Activated CD4-positive, alpha-beta T cell treated with anti-CD3 and anti-CD28 coated beads, Interleukin-2, amount 50 U/mL, for 16 hours (primary cell): ENCODE data around the gene NMNAT2.

ENCODE experiments used
- DNase-seq: peaks from one replicate; pipeline ENCODE4 v3.0.0-alpha.2; 2020

NMNAT2 gene

DNA sequence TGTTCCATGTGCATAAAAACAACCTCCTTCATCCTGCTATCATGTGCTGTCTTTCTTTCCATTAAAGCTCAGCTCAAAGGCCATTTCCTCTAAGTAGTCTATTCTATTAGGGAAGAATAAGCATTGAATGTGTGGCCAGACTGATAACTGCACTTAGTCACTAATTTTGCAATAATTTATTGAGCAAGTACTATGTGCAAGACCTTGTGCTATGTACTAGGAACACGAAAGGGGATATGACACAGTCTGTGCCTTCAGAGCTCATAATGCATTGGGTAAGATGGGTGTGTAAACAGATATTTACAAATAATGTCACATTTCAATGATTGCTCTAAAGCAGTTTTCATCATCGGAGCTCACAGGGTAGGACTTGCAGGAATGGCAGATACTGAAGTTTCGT is 54.2 kb downstream of the NMNAT2 start:
- DNase-seq = no peak

DNA sequence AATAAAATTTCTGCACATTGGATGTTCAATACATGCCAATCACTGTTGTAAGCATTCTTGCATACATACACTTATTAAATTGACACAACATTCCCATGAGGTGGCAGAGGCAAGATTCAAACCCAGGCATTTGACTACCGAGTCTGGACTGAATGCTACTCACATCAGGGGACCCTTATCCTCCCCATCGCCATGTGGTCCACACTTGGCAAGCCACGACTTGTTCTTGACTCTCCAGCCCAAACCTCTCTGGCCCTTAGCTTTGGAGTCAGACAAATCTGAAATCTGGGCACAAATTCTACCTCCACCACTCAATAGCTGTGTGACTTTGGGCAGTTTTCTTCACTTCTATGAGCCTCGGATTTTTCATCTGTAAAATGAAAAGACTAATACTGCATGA is 57.1 kb downstream of the NMNAT2 start:
- DNase-seq = no peak

DNA sequence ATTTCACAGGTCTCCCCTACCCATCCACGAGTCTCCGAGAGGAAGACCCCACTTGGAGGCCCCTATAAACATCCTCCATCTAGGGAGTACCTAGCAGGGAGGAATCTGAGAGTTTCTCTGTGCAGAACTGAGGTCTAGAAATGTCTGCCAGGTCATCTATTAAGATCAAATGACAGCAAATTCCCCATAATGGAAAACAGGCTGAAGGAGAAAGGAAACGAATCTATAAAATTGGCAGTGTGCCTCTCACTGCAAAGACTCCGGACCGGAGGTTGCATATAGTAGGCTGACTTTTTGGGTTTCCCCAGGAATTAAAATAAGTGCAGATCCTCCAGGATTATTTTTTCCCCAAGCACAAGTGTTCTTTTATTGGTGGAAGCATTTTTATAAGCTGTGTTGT is 57.7 kb downstream of the NMNAT2 start:
- DNase-seq = no peak

DNA sequence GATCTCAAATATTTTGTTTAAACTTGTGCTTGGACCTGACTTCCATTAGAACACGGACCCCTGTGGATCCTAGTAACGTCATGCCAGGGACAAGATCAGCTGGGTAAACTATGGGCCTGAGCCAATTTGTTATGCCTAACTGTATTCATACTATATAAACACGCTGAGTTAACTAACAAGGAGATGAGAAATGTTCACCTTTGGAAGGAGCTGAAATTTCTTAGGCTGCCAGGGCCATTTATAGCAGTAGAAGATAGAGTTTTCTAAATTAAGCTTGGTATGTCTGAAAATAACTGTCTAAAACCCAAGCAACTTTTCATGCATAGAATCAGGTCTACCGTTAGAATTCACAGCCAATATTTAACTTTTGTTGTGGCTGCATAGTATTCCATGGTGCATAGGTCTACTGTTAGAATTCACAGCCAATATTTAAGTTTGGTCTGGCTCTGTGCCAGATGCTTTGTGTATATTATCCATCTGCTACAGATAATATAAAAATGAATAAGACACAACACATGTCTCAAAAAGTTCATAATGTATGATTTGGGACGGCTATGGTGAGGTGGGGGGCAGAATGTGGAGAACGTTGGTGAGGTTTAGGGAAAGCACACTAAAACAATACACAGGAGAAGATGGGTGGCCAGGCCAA is 61.5 kb downstream of the NMNAT2 start:
- DNase-seq = no peak

DNA sequence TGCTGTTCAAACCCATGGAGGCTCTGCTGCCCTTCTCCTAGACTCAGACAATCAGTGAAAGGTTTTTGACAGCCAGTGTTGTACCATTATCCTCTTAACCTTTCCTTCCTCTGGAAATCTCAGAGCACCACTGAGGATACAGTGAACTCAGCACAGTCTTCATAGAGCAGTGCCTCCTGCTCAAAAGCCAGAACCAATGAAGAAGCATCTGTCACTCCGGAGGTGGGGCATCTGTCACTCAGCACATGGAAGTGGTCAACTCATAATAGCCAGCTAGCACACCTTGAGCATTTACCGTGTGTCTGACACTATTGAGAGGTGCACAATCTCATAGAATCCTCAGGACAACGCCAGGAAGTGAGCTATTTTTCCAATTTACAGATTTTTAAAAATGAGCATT is 62.4 kb downstream of the NMNAT2 start:
- no peak for DNase-seq

DNA sequence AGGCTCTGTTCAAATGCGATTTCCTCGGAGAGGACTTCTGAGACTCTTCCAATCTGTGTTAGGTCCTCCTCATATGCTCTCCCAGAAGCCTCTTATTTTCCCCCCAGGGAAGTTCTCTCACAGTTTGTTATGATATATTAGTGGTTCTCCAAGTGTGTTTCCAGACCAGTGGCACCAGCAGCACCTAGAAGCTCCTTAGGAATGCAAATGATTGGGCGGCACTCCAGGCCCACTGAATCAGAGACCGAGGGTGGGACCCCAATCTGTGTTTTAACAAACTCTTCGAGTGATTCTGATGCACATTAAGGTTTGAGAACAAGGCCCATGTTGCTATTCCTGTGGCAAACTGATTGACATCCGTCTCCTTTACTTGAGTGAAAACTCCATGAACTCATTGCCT is 63.0 kb downstream of the NMNAT2 start:
- no peak for DNase-seq

DNA sequence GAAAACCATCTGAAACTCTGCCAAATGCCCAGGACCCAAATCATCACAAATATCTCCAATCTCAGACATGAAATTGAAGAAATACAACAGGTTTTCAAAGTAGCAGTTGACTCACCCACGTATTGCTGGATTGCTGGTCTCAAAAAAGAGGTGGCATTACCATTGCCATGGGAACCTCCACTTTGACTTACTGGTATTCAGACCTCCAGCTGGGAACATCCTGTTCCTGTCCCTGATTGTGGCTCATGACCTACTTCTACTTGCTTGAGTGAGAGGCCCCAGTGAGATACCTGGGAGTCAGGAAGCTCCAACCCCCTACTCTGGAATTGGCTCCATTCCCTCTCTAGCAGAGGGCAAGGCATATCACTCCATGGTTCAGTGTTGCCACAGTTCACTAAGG is 64.6 kb downstream of the NMNAT2 start:
- DNase-seq = no peak

DNA sequence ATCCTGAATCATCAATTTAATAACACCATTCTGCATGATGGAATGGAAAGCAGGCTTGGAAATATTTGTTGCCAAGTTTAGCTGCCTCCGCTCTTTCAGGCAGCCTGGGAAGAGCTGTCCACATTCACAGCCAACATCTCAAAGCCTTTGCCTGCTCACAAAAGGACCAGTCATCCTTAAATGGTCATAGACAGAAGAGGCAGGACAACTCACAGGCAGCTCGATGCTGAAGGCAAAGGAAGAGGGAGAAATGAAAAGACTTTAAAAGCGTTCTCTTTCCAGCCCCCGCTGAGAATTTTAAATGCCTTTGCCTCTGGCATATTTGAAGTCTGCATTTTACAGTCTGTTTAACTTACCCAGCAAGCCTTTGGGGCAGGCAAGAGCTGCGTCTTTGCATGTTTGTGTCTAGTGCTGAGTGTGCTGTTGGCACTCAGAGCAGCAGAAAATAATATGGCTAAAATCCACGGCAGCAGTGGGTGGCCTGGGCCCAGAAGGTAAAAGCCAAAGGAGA is 68.9 kb downstream of the NMNAT2 start:
- DNase-seq = no peak

DNA sequence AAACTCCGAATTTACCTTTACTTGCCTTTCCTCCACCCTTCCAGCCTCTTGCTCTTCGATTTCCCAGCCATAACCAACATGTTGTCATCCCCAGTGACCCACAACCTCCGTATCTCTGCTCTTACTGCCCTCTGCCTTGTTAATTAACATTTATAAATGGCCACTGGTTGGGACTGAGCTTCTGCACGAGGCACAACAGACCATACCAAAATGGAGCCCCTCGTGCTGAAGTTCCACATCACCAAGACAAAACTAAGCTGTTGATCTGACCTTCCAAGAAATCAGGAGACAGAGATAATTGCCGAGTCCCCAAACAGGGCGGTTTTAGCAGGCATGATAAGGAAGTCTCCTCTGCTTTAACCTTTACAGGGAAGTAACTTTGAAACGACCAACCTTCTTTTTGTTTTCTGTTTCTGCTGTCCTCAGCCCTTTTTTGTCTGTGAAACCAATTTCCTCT is 71.9 kb downstream of the NMNAT2 start:
- no peak for DNase-seq

DNA sequence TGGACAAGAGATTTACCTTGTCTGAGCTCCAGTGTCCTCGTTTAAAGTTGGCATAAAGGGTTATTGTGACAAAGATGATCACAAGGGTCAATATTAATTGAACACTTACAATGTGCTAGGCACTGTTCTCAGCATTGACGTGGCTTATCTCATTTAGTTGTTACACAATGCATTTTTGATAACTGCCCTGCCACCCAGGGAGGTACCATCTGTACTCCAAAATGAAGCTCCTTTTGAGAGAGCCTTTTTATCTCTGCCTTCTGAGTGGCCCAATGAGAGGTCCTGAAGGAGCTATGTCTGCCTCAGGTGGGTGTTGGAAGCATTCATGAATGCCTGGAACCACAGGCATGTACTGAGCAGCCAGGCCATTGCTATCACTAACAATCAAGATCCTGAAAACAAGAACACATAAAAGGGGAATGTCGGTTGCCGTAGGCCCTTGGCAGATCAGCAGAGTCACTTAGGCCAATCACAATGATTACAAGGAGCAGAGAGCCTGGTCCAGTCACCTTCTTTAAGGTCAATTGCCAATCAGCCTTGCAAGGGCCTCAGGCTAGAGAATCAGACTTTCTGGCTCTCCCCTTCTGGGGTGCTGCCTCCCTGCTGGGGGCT is 78.5 kb downstream of the NMNAT2 start:
- DNase-seq = no peak

DNA sequence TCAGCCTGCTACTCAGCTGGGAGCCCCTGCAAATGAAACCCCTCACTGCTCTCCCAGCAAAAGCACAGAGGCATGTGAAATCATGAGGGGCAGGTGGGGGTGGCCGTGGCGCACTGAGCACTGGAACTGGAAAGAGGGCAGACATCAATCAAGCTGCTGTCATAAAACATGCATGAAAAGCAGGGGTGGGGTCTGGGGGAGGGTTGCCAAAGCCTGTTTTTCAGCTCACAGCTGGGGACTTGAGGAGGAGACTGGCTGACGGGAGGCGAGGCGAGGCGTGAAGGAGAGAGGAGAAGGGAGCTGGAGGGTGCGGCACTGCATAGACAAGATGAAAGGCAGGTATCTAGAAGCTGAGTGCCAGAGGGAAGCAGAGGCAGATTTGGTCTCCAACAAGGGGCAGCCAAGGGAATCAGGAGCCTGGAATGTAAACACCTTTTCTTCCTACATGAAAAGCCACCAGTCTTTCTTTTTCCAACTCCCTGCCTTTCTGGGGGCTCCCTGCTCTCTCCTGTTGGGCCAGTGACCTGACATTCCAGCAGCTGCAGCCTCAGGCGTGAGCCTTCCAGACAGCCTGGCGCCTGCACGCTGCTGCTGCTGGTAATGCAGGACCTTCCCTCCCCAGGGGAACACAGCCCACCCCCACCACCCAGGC is 87.0 kb downstream of the NMNAT2 start:
- no peak for DNase-seq

DNA sequence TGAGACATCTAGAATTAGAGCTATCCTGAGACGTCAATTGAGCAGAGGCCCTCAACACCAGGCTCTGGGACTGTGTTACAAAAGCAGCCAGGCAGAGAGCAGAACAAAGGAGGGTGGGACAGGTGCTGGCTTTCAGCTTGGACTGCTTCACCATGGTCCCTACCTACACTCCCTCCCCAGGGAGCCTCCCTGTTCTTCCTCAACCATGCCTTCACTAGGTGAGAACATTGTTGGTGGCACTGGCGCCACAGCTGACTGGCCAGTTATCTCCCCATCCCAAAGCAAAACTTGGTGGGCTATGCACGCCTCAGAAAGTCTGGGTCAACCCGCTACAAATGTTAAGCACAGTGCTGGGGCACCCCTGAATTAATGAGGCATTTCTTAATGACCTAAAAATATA is 87.8 kb downstream of the NMNAT2 start:
- DNase-seq = no peak

DNA sequence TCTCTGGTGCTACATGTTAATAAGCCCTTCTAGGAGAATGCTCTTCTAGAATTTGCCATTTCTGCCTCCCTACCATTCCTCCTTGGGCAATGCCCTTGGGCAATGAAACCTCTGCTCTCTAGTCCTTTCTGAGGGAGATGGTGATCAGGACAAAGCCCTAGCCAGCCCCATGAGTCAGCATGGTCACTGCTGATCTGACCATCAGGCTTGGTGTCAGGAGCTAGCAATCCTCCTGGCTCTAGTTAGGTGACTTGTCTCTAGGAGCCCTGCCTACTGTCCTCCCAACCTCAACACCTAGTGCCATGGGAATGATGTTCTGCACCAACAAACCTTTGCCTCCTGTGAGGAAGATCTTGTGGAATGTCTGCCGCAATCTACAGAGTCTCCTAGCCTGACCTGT is 89.8 kb downstream of the NMNAT2 start:
- no peak for DNase-seq

DNA sequence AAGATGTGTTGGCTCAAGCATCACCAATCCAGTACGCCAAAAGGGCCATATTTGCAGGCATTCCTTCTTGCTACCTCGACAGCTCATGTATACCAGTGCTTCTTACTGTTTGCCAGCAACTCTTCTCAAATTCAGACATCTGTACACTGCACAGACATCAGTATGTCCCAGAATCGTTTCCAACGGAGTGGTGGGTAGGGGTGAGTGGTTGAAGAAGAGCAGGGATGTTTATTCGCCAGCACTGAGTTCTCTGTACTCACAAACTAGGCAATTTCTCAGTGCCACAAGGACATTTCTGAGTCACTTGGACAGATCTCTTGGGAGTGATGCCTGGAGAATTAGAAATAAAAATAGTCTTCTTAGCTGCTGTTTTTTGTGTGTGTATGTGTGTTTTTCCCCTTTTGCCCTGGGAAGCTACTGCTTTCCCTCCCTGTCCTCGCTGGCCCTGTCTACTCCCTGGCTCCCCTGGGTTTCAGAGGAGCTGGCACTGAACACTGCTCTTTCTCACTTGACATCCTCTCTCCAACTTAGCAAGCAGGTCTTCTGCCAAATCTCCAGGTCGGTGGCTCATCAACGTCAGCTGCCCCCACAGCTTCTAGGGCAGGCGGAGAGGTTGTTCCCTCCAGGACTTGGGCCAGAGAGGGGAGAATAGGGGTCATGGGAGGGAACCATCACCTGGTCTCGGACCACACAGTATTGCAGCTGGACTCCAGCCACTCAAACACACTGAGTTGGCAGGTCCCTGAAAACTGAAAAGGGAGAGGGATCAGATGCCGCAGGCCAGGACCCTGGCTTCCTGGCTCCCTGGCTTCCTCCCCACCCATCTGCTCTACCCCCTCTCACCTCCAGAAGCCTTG is 90.5 kb downstream of the NMNAT2 start:
- DNase-seq = no peak

DNA sequence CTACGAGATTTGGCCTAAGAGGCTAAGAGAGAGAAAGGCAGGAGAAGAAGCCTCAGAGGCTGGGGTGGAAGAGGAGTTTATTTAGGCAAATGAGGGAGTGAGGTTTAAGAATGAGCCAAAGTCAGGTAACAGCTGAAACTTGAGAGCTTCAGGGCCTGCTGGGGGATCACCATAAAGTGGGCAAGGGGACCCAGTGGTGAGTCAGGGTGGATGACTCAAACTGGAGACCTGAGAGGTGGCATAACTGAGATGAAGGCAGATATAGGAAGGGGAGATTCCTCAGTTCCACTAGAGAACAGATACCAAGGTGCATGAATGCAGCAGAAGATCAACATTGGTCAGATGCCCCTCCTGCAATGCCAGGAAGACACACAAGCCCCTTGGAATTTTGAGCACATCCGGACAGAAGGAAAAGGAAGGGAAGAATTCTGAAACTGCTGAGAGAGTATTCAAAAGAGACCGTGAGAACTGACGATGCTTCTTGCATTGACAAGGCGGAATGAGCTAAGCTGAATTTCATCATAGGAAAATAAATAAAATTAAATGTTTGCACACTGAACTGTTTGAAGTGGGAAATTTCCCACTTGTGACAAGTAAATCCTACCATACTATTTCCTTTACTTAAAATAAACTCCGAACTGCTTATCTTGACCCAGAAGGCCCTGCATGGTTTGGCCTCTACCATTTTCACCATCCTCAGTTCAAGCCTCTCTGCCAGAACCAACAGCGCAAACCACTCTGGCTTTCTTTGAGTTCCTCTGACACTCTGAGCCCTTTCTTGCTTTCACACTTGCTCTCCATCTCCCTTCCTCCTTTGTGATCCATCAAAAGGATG is 94.1 kb downstream of the NMNAT2 start:
- no peak for DNase-seq

DNA sequence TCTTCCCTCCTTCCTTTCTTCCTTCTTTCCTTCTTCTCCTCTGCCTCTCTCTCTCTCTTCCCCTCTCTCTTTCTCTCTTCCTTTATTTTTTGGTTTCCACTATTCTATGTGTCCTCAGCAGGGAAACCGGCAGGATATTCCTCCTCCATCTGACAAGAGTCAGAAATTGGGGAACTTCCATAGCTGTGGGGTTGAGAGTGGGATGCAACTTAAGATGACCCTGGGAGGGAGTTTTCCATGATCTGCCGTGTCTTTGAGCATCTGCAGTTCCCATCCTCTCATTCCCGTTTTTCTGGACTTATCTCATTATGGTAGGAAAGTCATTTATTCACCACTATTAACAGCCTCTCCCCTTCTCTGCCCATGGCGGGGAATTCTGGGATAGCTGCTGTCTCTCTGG is 98.6 kb downstream of the NMNAT2 start:
- DNase-seq = no peak

DNA sequence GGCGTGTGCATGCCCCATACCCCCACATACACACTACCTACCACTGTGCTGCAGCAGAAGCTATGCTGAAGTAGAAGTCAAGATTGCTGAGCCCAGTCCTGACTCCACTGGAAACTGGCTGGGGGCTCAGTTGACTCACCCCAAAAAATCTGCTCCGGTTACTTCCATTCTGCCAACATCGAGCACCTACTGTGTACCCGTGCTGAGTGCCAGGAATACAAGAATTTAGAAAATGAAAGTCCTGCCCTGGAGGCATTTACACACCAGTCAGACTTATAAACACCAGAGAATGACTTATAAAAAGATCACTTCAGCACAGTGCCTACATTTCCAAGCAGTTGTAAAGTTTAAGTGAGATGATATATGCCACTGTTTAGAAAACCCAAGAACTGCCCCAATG is 99.1 kb downstream of the NMNAT2 start:
- no peak for DNase-seq

DNA sequence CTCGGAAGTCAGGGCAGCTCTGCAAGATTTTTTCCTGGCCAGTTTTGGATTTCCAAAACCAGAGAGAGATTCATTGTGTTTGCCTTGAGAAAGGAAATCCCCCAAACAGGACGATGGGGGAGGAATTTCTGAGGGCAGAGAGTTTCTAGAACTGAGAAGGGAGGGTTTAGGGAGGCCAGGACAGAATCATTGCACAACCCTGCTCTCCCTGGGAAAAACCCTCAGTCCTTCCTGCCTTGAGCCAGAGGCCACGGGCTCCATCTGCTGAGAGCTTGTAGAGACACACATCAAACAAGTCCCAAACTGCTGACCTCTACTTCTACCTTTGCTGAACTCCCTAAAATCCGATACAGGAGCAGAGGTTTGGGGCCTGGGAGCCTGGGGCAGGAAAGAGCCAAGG is 99.7 kb downstream of the NMNAT2 start:
- DNase-seq = no peak

DNA sequence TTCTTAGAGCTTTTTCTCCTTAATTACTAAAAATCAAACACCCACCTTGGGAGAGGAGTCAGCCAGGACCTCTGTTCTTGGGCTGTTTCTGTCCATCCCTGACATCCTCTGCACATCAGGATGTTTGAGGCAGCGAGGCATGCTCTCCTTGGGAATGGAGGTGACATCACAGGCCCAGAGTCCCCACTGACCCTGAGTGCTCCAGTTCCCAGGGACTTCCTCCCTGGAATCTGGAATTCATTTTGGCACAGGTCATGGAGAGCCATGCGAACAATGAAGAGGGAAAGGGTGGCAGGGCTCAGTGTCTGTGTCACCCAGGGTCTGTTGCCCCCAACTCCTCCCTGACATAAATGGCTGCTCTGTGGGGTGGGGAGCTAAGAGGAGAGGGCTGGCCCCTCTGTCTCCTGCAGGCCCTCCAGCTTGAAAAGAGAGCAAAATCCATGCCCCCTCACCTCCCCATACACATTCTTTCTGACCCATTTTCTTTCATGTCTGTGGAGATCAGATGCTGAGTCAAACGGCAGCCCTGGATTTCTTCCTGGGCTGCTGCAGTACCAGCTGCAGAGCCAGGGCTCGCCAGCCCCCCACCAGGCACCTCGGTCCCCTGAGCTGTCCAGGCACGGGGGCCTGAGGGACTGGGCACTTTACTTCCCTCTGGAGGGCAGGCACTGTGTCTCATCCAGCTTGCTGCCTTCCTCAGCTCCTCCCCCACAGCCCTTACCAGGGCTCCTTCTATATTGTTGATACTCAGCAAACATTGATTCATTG is 102.0 kb downstream of the NMNAT2 start:
- DNase-seq = no peak

DNA sequence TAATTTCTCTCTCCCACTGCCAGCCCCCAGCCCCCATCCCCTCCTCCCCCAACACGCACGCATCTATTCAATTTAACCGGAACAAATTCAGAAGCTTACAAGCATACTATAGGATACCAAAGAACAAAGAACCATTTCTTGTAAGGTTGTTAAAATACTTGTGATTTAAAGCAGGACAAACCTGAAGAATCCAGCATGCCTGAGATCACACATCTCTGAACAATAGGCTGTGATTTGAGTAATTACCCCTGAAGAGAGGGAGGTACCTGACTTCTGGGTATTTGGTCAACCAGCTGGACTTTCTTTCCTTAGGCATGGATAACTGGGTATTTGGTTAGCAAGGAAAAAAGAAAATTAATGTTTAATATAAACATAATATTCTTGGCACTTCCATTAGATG is 105.1 kb downstream of the NMNAT2 start:
- no peak for DNase-seq

DNA sequence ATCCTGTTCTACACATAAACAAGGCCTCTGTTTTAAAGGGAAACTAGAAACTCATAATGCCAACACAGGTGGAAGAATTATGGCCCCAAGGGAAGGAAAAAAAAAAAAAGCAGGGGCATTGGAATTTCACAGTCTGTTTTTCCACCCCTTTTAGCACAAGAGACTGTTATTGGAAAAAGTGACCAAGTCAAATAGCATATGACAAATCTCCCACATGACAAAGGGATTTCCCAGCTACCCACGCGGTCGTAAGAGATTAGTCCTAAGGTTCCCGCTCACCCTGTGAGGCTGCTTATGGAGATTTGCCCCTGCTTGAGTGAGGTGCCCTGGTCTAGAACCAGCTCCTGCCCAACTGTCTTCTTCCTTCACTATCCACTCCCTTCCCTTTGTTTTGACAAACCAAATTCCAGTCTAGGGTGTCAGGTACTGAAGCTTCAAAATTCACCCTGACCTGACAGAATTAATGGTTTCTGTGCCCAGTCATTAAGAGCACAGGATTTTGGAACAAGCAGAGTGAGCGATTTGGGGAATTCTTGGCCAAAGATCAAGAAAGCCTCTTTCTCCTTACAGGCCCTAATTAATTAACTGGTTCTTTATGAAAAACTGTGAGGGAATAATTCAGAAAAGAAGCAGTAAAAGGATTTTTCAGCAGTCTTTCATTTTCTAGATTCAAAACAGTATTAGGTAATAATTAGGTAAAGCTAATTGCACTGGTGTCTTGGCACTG is 107.3 kb downstream of the NMNAT2 start:
- no peak for DNase-seq
